Iris pigment epithelial cell (primary cell): ENCODE data around the gene TMEM174.
"Not testable (repeated sequence)": the region's sequence is repeated elsewhere in the genome, so short reads cannot be mapped to it uniquely, and the experiment has no call there.

Experiments used
- DNase-seq: peaks from one replicate; pipeline ENCODE4 v3.0.0-alpha.2; 2011; ENCODE audit warnings: low read depth

The TMEM174 gene

GRCh38 chr5:73197637-73198257 is 24.8 kb downstream of the TMEM174 start:
- DNase-seq, result no peak

GRCh38 chr5:73198833-73199592 is 26.0 kb downstream of the TMEM174 start:
- DNase-seq, result no peak

- DNase-seq, result no peak
Measured at GRCh38 chr5:73199671-73200070, 26.7 kb downstream of the TMEM174 start.

GRCh38 chr5:73201547-73202513 is 28.8 kb downstream of the TMEM174 start:
- peak; percentile 55 for DNase-seq

- DNase-seq, result no peak
Measured at GRCh38 chr5:73204332-73204731, 31.3 kb downstream of the TMEM174 start.

- DNase-seq, result no peak
Measured at GRCh38 chr5:73204733-73205132, 31.7 kb downstream of the TMEM174 start.

- no peak for DNase-seq
Measured at GRCh38 chr5:73205305-73205704, 32.3 kb downstream of the TMEM174 start.

- not testable (repeated sequence) for DNase-seq
Measured at GRCh38 chr5:73207239-73207638, 34.2 kb downstream of the TMEM174 start.

- not testable (repeated sequence) for DNase-seq
Measured at GRCh38 chr5:73209075-73209474, 36.1 kb downstream of the TMEM174 start.

- DNase-seq, result not testable (repeated sequence)
Measured at GRCh38 chr5:73212693-73213092, 39.7 kb downstream of the TMEM174 start.

- DNase-seq, result peak; percentile 79
Measured at GRCh38 chr5:73213566-73213998, 40.6 kb downstream of the TMEM174 start.

- no peak for DNase-seq
Measured at GRCh38 chr5:73214306-73214705, 41.3 kb downstream of the TMEM174 start.

- no peak for DNase-seq
Measured at GRCh38 chr5:73214996-73215395, 42.0 kb downstream of the TMEM174 start.

- DNase-seq, result no peak
Measured at GRCh38 chr5:73215531-73215890, 42.5 kb downstream of the TMEM174 start.

GRCh38 chr5:73215891-73216610 is 43.1 kb downstream of the TMEM174 start:
- DNase-seq, result peak; percentile 68

- peak; percentile 57 for DNase-seq
Measured at GRCh38 chr5:73218552-73219171, 45.7 kb downstream of the TMEM174 start.

- DNase-seq, result not testable (repeated sequence)
Measured at GRCh38 chr5:73219336-73219735, 46.3 kb downstream of the TMEM174 start.

GRCh38 chr5:73221161-73221560 is 48.2 kb downstream of the TMEM174 start:
- DNase-seq, result no peak

GRCh38 chr5:73221726-73222125 is 48.7 kb downstream of the TMEM174 start:
- DNase-seq, result no peak

GRCh38 chr5:73222173-73222572 is 49.2 kb downstream of the TMEM174 start:
- no peak for DNase-seq
